Measurements from ENCODE around the gene CPED1.

The CPED1 gene

GRCh38 chr7:121205777-121206176 is 217.3 kb downstream of the CPED1 start:
- TF ChIP-seq, protein P1, sequence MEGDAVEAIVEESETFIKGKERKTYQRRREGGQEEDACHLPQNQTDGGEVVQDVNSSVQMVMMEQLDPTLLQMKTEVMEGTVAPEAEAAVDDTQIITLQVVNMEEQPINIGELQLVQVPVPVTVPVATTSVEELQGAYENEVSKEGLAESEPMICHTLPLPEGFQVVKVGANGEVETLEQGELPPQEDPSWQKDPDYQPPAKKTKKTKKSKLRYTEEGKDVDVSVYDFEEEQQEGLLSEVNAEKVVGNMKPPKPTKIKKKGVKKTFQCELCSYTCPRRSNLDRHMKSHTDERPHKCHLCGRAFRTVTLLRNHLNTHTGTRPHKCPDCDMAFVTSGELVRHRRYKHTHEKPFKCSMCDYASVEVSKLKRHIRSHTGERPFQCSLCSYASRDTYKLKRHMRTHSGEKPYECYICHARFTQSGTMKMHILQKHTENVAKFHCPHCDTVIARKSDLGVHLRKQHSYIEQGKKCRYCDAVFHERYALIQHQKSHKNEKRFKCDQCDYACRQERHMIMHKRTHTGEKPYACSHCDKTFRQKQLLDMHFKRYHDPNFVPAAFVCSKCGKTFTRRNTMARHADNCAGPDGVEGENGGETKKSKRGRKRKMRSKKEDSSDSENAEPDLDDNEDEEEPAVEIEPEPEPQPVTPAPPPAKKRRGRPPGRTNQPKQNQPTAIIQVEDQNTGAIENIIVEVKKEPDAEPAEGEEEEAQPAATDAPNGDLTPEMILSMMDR (IDR thresholded peaks at IDR 0.05) = no peak

DNA sequence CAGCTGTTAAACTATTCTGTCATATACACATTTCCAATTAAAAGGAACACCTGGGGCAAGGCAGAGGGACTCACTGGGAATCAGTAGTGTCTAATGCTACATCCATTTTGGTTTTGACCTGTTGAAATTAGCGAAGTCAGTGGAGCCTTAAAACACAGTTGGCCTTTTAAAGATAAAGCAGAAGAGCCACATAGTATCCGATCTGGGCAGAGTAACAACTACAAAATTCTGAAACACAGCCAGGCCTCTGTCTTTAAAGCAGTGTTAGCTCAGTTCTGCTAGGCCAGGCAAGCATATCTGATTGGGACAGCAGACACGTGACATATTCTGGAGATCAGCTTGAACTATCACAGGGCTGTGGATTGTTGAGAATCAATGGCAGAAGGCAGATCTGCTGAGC is 222.7 kb downstream of the CPED1 start:
- TF ChIP-seq, protein P1 (IDR thresholded peaks at IDR 0.05) = no peak

GRCh38 chr7:121212036-121212435 is 223.5 kb downstream of the CPED1 start:
- TF ChIP-seq, protein P1 (IDR thresholded peaks at IDR 0.05) = no peak

DNA sequence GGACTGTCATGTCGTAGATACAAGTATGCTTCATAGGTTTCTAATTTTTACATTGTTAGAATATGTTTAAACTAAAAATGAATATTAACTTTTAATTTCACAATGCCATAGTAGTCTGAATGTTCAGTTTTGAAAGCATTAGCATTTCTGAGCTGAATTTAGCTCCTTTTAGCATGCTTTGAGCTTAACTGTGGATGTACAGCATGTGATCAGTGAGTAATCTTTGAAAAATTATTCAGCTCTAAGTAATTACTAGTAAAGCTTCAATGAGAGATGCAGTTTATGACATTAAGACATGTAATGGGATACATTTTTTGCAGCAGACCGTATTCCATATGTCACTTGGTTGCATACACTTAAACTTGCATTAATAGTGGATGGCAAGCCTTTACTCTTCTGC is 226.1 kb downstream of the CPED1 start:
- TF ChIP-seq, protein P1 (IDR thresholded peaks at IDR 0.05) = no peak

GRCh38 chr7:121219026-121219425 is 230.5 kb downstream of the CPED1 start:
- TF ChIP-seq, protein P1 (IDR thresholded peaks at IDR 0.05) = no peak

DNA sequence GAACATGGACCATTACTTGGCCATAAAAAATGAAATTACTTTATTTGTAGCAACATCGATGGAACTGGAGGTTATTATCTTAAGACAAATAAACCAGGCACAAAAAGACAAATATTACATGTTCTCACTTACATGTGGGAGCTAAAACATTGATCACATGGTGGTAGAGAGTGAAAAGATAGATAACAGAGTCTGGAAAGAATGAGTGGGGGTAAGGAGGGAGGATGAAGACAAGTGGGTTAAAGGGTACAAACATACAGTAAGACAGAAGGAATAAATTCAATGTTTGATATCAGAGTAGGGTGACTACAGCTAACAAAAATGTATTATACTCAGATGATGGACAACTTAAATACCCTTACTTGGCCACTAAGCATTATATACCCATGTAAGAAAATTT is 240.3 kb downstream of the CPED1 start:
- TF ChIP-seq, protein P1 (IDR thresholded peaks at IDR 0.05) = no peak

GRCh38 chr7:121235201-121235600 is 246.7 kb downstream of the CPED1 start:
- TF ChIP-seq, protein P1 (IDR thresholded peaks at IDR 0.05) = no peak

DNA sequence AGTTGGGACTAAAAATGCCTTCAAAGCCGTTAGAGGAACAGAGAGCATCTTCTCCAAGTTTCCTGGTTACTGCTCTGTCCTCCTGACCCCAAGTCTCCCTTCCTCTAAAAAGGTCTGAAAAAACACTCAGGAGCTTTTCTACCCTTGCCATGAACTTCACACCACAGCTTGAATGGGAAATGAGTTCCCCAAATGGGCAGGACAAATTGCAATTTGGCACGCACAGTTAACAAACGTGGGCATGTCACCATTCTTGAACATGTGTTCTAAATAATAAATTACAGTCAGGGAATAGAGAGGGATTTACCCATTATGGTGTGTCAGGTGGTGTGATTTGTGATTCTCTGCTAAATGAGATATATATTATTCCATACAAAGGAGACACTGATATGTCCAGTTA is 249.1 kb downstream of the CPED1 start:
- TF ChIP-seq, protein P1 (IDR thresholded peaks at IDR 0.05) = no peak

Measured in LNCAP (cell line).